GM19395 (cell line): ENCODE results near the gene B4GALT2.

Experiments used
- ATAC-seq: cut with Tn5 transposase; IDR thresholded peaks from one replicate; pipeline ENCODE4 v1.9.1; 2021; ENCODE audit warnings: mild to moderate bottlenecking, moderate library complexity; ENCODE audit not compliant: unreplicated experiment

The B4GALT2 gene

DNA sequence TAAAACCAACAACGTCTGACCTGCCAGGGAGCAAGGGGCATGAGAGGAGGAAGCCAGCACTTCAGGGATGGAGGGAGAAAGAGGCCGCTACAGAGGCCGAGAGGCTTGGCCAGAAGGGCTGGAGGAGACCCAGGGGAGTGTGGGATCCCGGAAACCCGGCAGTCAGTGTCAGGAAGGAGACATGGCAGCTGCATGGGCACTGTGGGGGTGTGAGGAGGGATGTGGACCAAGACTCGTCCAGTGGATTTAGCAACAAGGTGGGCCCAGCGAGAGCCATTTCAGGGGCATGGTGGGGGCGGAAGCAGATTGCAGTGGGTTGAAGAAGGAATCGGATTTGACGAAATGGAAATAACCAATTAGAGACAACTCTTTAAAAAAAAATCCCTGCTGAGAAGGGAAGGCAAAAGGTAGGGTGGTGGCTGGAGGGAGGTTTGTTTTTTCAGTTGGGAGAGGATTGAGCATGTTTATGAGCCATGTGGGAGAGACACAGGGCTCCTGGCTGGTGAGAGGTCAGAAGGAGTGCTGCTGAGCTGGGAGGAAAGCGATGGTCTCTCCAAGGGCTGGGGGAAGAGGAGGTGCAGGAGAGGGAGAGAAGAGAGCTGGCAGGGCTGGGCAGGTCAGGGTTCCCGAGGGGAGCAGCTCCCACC is 4.4 kb downstream of the B4GALT2 start:
- no peak for ATAC-seq

DNA sequence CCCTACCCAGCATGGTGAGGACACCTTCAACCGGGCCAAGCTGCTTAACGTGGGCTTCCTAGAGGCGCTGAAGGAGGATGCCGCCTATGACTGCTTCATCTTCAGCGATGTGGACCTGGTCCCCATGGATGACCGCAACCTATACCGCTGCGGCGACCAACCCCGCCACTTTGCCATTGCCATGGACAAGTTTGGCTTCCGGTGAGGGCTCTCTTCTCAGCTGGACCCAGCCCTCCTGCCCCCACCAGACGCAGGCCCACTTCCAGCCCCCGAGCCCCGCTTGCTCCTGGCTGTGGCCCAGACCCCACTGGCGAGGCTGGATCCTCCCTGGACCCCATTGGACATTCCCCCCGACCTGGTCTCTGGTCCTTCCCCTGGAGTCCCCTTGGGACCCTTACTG is 5.8 kb downstream of the B4GALT2 start:
- no peak for ATAC-seq

DNA sequence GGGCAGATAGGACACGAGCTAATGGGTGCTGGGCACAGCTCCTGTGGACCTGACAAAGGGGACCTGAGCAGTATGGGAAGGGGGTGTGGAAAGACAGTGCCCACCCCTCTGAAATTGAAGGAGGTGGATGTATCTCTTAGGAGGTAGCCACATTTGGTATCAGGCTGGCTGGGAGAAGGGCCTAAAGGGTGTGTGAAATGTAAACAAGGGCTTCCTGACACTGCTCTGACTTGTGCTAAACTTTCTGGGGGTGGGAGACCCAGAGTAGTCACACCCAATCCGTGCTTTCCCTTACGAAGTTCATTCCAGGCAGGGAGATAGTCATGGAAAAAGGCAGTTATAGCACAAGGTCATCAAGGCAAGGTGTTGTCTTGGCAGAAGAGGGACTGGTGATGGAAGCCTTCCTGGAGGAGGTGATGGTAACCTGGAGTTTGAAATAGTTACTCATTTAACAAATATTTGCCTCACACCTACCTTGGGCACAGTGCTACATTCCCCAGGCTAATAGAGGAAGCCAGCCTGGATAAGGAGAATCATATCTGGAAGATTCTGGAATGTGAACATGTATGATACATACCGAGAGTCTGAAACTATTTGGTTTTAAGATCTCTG is 7.1 kb downstream of the B4GALT2 start:
- ATAC-seq: no peak

DNA sequence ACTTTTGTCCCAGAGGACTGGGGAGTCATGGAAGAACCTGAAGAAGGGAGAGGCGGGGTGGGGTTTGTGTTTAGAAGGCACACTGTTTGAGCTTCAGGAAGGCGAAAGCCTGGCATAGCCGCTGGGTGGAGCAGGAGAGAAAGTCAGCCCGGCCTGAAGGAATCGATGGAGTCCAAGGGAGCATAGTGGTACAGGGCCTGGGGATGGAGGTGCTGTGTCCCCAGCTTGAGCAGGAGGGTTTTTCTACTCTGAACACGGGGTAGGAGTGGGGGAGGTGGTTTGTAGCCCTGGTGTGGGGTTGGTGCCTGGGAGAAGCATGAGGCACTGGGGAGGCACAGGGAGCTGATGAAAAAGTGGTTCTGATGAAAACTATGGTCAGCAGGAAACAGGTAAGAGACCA is 7.7 kb downstream of the B4GALT2 start:
- ATAC-seq: no peak

DNA sequence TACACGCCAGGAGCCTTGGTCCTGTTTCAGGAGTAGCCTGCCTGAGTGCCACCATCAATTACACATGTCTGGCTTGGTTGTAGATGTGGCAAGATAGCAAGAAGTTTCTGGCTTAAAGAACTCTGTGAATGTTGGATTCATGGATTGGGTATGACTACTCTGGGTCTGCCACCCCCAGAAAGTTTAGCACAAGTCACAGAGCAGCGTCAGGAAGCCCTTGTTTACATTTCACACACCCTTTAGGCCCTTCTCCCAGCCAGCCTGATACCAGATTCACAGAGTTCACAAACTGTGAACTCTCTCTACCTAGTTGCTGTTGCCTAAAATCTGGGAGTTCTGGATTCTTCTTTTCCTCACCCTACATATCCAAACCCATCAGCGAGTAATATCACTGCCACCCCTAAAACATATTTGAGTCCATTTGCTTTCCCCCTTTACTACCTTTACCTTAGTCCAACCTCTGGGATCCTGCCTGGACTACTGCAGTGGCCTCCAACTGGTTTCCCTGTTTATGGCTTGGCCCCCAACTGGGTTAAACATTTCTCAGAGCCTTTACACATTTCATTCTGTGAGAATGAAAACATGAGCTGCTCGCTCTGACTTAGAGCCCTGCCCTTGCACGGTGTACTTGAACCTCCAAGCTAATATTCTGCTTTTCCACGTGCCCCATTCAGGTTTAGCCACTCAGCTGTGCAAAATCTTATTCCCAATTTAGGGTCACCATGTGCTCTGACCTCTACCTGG is 8.3 kb downstream of the B4GALT2 start:
- no peak for ATAC-seq

DNA sequence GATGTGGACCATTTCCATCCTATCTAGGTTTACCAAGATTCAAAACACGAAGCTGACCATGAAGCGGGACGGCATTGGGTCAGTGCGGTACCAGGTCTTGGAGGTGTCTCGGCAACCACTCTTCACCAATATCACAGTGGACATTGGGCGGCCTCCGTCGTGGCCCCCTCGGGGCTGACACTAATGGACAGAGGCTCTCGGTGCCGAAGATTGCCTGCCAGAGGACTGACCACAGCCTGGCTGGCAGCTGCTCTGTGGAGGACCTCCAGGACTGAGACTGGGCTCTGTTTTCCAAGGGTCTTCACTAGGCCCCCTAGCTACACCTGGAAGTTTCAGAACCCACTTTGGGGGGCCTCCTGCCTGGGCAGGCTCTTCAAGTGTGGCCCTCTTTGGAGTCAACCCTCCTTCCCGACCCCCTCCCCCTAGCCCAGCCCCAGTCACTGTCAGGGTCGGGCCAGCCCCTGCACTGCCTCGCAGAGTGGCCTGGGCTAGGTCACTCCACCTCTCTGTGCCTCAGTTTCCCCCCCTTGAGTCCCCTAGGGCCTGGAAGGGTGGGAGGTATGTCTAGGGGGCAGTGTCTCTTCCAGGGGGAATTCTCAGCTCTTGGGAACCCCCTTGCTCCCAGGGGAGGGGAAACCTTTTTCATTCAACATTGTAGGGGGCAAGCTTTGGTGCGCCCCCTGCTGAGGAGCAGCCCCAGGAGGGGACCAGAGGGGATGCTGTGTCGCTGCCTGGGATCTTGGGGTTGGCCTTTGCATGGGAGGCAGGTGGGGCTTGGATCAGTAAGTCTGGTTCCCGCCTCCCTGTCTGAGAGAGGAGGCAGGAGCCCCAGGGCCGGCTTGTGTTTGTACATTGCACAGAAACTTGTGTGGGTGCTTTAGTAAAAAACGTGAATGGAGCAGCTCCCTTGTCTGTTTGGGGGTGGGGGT is 11.5 kb downstream of the B4GALT2 start:
- no peak for ATAC-seq

DNA sequence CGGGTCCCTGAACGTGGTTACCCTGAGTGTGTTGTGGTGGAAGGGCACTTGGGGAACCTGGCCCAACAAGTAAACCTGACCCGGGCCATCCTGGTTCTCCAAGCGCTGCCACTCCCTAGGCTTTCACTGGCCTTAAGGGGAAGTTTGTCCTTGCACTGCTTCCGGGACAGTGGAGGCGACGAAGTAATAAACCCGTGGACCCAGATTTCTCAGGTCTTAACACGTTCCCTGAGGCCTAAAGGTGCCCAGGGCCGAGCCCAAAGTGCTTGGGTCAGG is 12.1 kb downstream of the B4GALT2 start:
- no peak for ATAC-seq

DNA sequence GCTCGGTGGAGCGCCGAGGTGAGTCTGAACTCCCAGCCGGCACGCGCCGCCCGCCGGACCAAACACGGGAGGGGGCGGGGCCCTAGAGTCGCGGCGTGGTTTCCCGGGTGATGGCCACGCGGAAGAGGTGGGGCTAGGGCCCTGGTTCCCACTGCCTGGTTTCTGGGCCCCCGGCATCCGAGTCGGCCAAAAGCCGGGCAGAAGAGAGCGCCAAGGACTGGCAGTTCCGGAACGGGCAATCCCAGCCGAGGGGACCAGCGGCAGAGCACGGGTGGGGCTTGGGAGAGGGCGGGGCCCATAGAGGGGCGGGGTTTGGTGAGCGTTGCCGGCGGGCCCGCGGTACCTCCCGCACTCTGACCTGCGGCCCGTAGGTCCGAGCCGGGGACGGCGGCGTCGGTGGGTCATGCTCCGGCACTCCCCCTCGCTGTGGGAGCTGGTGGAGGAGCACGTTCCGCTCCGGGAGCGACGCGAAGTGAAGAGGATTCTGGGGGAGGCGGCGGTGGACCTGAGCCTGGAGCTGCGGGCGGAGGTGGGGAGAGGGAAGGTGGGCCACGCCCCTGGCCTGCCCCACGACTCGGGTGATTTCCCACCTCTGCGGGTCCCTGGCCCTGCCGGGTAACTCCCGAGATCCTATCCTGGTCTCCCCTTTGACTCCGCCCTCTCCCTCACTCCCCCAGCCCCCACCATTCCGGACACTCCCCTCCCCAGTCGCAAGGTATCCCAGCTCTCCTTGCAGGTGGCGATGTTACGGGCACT is 12.6 kb downstream of the B4GALT2 start, which contains the start of gene CCDC24:
CCDC24 (plus strand) TSS at position 124 of the 756 bp plus-strand sequence; CDS start at position 404, 280 bp downstream.
- peak; percentile 73 for ATAC-seq

DNA sequence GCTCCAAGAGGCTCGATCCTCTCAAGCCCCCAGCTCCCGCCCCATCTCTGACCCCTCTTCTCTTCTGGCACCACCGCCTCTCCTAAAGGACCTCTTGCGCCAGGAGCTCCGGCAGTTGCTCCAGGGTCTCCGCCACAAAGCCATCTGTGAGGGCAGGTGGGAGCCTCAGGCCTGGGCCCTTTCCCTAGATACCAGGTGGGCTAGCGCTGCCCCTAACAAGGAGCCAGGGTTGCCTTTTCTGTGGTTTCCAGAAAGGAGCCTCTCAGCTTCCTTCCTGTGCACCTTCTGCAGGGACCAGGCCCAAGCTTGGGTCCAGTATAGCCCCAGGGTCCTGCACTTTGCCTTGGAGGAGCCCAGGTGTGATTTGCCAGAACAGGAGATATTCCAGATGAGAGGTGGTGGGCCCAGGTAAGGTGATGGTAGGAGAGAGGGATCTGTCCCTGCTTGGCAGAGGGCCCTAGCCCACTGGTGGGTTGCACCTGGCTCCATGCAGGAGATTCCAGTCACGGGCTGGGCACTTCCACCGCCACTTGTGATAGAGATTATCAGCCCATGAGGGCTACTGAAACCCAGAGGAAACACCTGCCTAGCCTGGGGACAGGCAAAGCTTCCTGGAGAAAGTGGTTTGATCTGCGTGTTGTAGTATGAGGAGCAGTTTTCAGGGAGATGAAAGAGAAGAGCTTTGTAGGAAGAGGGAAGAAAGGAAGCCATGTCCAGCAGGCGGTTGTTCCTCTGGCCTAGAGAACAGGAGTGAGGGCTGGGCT is 13.4 kb downstream of the B4GALT2 start:
- no peak for ATAC-seq

DNA sequence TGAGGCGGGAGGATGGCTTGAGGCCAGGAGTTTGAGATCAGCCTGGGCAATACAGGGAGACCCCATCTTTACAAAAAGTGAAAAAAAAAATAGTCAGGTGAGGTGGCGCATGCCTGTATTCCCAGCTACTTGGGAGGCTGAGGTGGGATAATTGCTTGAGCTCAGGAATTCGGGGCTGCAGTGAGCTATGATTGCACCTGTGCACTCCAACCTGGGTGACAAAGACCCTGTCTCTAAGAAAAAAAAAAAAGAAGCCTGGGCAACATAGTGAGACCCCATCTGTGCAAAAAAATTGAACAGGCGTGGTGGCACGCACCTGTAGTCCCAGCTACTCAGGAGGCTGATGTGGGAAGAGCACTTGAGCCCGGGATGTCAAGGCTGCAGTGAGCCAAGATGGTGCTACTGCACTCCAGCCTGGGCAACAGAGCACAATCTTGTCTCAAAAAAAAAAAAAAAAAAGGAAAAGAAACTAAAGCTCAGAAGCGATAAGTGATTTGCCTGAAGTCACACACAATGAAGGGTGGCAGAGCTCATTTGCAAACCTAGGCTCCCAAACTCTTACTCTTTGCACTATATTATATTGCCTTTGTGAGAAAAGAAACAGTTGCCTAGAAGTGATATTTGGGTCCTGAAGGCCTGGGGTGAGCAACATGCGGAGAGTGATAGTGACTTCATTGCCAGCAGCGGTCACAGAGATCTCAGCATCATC is 14.3 kb downstream of the B4GALT2 start:
- ATAC-seq: no peak

DNA sequence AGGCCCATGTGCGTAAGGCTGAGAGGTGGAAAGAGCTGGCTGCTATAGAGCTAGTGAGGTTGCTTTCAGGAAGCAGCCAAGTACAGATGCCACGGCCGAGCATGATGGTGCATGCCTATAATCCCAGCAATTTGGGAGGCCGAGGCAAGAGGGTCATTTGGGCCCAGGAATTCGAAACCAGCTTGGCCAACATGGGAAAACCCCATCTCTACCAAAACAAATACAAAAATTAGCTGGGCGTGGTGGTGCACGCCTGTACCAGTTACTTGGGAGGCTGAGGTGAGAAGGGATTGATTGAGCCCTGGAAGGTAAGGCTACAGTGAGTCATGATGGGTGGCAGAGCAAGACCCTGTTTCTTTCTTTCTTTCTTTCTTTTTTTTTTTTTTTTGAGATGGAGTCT is 15.1 kb downstream of the B4GALT2 start:
- no peak for ATAC-seq

DNA sequence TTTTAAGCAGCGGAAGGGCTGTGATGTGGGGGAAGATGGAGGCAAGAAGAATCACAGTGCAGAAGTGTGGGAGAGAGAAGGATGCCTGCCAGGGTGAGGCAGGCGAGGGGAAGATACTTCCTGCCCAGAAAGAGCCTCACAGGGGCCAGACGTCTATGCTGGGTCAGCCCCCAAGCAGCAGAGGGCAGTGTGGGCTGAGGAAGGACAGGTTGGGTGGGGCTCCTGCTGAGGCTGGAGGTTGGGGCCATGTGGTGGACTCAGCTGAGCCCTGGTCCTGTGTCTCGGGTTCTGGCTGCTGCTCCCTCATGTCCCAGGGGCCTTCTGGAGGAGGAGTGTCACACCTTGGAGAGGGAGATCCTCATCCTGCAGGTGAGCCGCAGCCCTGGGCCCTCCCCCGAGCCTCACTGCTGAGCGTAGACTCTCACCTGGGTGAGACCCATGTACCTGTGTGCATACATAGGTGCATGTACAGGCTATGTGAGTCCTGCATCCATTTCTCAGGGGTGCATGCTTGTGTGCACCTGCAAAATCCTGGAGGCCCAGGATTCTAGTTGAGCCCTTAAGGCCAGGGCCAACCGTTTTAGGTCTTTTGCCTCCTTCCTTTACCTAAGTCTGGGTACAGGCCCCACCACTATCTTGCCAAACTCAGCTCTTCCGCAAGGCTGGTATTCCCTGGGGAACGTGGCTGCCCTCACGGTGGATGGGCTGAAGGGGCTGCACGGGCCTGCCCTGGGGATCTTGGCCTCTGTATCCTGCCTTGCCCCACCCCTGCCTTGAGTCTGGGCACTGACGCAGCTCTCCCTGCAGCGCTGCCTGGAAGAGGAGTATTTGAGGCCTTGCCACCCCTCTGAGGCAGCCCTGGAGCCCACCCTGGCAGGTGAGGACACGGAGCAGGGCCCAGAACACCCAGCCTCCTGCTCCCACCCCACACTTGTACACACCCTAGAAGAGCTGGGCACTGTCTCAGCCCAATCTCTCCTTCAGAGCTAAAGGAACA is 16.1 kb downstream of the B4GALT2 start:
- no peak for ATAC-seq

DNA sequence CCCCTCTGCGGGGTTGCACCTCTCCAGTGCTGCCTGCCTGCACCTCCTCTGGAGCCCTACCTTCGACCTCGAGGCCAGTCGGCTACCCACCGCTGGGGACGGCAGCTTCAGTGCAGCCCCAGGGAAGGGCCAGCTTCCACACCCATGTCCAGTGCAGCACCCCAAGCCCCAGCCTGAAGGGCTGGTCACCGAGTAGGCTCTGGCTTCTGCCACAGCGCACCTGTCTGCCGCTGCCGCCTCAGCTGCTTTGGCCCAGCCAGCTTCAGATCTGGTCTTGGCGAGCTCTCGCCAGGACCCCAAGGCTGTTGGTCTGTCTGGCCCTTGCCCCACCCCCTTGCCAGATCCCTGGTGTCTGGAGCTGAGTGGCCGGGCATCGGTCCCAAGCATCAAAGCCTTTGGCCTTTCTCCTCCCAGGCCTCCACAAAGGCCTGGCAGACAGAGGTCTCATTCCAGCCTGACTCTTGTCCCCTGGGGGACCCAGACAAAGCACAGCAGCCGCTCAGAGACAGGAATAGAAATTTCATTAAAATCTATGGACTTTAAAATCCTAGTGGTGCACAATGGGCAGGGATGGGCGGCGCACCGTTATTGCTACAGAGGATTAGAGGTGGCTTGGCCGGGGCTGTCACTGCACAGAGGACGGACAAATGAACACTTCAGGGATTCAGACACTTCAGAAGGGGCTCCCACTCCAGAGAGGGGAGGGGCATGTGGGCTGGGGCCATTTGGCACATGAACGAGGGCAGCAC is 17.1 kb downstream of the B4GALT2 start:
- ATAC-seq: no peak

DNA sequence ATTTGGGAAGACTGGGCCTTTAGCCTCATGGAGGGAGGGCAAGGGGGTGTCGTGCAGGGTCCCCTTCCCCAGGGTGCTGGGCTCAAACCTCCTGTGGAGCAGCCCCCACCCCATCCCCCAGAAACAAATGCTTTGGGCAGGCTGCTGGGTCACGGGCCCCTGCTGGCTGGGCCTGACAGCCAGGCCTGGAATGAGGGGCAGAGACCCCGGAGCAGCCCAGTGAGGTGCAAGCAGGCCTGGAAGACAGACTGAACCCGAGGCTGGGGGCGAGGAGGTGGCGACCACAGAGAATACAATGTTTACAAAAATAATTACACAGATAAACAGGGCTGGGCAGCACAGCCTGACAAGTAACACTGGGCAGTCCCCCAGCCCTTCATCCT is 17.7 kb downstream of the B4GALT2 start:
- ATAC-seq: no peak

DNA sequence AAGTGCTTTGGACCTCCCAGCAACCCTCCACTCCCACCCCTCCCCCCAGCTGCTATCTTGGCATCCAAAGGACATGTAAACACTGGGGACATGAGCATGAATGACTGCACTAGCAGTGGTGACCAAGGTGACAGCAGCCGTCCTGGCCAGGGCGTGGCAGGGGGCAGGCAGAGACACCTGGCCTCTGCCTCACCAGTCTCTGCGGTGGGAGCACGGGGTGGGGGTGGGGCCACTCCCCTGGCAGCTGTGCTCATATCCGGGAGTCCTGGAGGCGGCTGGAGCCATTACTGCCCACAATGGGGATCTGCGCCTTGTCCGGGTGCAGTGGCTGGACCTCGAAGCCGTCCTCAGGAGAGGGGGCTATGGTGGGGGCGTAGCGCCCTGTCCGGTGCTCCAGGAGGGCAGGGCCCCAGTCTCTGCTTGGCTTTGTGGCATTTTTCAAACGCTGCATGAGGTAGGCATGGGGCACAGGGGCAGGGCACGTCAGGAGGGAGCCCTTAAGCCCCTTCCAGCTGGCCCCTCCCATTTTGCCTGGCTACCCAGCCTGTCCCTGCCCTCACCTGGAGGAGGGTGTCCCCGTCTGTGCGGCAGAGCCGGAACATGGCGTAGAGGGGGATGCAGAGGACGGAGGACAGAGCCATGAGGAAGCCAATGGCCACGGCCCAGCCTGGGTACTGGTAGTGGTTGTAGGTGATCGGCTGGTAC is 18.4 kb downstream of the B4GALT2 start:
- ATAC-seq: no peak

DNA sequence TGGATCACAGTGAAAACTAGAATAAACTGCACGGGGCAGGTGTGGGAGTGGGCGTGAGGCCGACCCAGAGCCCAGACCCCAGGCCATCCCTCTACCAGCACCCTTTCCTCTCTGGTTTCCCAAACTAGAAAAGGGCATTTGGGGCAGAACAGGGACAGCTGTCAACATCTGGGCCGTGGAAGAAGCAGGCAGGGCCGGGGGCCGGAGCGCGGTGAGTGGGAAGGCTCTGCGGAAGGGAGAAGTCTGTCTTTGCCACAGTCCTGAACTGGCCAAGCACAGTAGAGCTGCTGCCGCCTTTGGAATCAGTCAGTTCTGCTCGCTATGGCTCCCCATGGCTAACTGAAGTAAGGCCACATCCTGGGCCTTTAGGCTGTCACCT is 19.0 kb downstream of the B4GALT2 start:
- ATAC-seq: no peak

DNA sequence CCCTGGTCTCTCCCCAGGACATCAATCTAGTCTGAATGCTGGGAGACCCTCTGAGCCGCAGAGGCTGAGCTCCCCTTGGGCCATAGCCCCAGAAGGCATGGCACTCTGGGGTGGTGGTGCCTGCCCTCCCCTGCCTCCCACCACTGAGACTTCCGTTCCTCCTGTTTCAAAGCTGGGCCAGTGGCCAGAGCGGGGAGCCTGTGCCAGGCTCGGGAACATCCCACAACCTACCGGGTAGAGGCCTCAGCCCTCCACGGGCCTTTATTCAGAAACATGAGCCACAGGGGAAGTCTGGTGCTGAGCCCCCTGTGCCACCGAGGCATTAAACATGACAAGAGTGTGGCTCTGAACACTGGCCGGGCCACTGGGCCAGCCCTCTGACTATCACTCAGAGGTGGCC is 20.4 kb downstream of the B4GALT2 start:
- no peak for ATAC-seq
